GM12875 (cell line): ENCODE data around the gene MYO7B.

Experiments used
- H3K4me3 ChIP-seq: one replicate; pipeline ENCODE4 v1.5.1; 2011; ENCODE audit warnings: low read depth, low read length, control low read depth
- CTCF ChIP-seq: IDR thresholded peaks from 2 replicates; pipeline ENCODE4 v1.5.1; 2011; ENCODE audit warnings: low read depth, mild to moderate bottlenecking, control low read depth, inconsistent platforms, low read length, moderate library complexity, borderline replicate concordance; ENCODE audit not compliant: insufficient read depth

Gene MYO7B

GRCh38 chr2:127535422-127535901 lies at the start of gene MYO7B:
TSS of gene MYO7B (plus strand) at chr2:127535683. CDS start at chr2:127559723, 24,040 bp downstream.
- TF ChIP-seq CTCF = no peak
- no peak within 1 kb of the TSS for H3K4me3 ChIP-seq

GRCh38 chr2:127485694-127486071 lies 49.8 kb upstream of the MYO7B start:
- TF ChIP-seq CTCF = no peak
- no peak overlapping the region for H3K4me3 ChIP-seq

GRCh38 chr2:127486247-127487058 lies 49.0 kb upstream of the MYO7B start:
- no peak for TF ChIP-seq CTCF
- H3K4me3 ChIP-seq = no peak overlapping the region

- no peak for TF ChIP-seq CTCF
- H3K4me3 ChIP-seq = no peak overlapping the region
Measured at GRCh38 chr2:127490283-127490682, 45.2 kb upstream of the MYO7B start.

GRCh38 chr2:127498386-127498785 lies 37.1 kb upstream of the MYO7B start:
- no peak for TF ChIP-seq CTCF

GRCh38 chr2:127503491-127503890 lies 32.0 kb upstream of the MYO7B start:
- no peak for TF ChIP-seq CTCF
- H3K4me3 ChIP-seq = no peak overlapping the region

More at GRCh38 chr2:127498386-127498785, 37.1 kb upstream of the MYO7B start:
- no peak overlapping the region for H3K4me3 ChIP-seq
